Tibial artery (tissue), 4 donors: ENCODE measurements around the gene AQP5.

Experiments used
- DNase-seq, 2 donors: peaks; one replicate each; pipeline ENCODE4 v3.0.0-alpha.2; 2019
- H3K27ac ChIP-seq, 2 donors: fragments of 200-600 bp; sonication (generic) in 1 of 2; 1 replicate in 1 of 2; 2 replicates in 1 of 2; pipeline ENCODE4 v1.5.1; 2018 to 2019; ENCODE audit warnings: mild to moderate bottlenecking in 1 of 2
- H3K27me3 ChIP-seq, 2 donors: fragments of 200-600 bp; sonication (generic) in 1 of 2; one replicate each; pipeline versions ENCODE4 v1.5.1 to v1.6.0; 2016 to 2019
- H3K36me3 ChIP-seq, 3 donors: fragments of 200-600 bp; sonication (generic) in 2 of 3; one replicate each; pipeline ENCODE4 v1.5.1; 2016 to 2019; ENCODE audit warnings: mild to moderate bottlenecking in 2 of 3
- H3K4me1 ChIP-seq, 4 donors: fragments of 200-600 bp; sonication (generic) in 2 of 4; 1 replicate in 3 of 4; 2 replicates in 1 of 4; pipeline ENCODE4 v1.5.1; 2016 to 2019
- H3K4me3 ChIP-seq, 2 donors: fragments of 200-600 bp; sonication (generic) in 1 of 2; 1 replicate in 1 of 2; 2 replicates in 1 of 2; pipeline ENCODE4 v1.5.1; 2018 to 2019; ENCODE audit warnings: mild to moderate bottlenecking in 2 of 2
- H3K9me3 ChIP-seq, 3 donors: fragments of 200-600 bp; sonication (generic) in 1 of 3; one replicate each; pipeline ENCODE4 v1.5.1; 2016 to 2019
- intact Hi-C: fragments of 100-400 bp; cut with DNase I; formaldehyde crosslinking; loops from one replicate; pipeline ENCODE4 v1.15.0; 2023; ENCODE audit warnings: low total_unique reads
- TF ChIP-seq, protein P1 (sequence below), 2 experiments: fragments of 200-600 bp in 1 of 2; fragments of 450-650 bp in 1 of 2; IDR thresholded peaks; one replicate each; pipeline ENCODE4 v1.5.1; 2017 to 2019; ENCODE audit warnings: antibody characterized with exemption in 2 of 2, mild to moderate bottlenecking in 1 of 2, moderate library complexity in 1 of 2

The AQP5 gene

DNA sequence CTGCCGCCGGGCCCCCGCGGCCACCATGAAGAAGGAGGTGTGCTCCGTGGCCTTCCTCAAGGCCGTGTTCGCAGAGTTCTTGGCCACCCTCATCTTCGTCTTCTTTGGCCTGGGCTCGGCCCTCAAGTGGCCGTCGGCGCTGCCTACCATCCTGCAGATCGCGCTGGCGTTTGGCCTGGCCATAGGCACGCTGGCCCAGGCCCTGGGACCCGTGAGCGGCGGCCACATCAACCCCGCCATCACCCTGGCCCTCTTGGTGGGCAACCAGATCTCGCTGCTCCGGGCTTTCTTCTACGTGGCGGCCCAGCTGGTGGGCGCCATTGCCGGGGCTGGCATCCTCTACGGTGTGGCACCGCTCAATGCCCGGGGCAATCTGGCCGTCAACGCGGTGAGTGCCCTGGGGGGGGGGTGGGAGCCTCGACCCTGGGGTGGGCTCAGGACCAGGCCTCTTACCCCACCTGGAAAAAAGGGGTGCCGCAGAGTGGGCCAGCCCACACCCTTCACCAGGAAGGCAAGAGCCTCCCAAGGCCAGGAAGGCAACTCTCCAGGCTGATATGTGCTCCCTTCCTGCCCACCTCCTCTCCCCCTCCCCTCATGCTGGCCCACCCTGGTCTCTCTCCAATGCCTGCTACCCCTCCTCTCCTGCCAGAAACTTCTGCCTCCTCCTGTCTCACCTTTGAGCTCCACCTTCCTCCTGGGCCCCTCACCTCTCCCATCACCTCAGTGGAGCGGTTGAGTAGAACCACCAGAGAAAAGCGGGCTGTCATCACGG, 507 bp downstream of the AQP5 start:
- Histone ChIP-seq H3K27me3 (peaks cover 0 to 76% of the 10 kb centered on the region in 2 donors), H3K9me3 (no peaks in the 10 kb centered on the region), H3K27ac (no peak overlapping the region), H3K36me3 (no peaks in the 10 kb centered on the region), H3K4me1 (peaks cover 0 to 40% (median 18%) of the 10 kb centered on the region in 4 donors), H3K4me3 (no peak overlapping the region)
- no peak for DNase-seq
- TF ChIP-seq, protein P1, sequence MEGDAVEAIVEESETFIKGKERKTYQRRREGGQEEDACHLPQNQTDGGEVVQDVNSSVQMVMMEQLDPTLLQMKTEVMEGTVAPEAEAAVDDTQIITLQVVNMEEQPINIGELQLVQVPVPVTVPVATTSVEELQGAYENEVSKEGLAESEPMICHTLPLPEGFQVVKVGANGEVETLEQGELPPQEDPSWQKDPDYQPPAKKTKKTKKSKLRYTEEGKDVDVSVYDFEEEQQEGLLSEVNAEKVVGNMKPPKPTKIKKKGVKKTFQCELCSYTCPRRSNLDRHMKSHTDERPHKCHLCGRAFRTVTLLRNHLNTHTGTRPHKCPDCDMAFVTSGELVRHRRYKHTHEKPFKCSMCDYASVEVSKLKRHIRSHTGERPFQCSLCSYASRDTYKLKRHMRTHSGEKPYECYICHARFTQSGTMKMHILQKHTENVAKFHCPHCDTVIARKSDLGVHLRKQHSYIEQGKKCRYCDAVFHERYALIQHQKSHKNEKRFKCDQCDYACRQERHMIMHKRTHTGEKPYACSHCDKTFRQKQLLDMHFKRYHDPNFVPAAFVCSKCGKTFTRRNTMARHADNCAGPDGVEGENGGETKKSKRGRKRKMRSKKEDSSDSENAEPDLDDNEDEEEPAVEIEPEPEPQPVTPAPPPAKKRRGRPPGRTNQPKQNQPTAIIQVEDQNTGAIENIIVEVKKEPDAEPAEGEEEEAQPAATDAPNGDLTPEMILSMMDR (IDR thresholded peaks at IDR 0.05) = no peak
- intact Hi-C loops = no loop called here

DNA sequence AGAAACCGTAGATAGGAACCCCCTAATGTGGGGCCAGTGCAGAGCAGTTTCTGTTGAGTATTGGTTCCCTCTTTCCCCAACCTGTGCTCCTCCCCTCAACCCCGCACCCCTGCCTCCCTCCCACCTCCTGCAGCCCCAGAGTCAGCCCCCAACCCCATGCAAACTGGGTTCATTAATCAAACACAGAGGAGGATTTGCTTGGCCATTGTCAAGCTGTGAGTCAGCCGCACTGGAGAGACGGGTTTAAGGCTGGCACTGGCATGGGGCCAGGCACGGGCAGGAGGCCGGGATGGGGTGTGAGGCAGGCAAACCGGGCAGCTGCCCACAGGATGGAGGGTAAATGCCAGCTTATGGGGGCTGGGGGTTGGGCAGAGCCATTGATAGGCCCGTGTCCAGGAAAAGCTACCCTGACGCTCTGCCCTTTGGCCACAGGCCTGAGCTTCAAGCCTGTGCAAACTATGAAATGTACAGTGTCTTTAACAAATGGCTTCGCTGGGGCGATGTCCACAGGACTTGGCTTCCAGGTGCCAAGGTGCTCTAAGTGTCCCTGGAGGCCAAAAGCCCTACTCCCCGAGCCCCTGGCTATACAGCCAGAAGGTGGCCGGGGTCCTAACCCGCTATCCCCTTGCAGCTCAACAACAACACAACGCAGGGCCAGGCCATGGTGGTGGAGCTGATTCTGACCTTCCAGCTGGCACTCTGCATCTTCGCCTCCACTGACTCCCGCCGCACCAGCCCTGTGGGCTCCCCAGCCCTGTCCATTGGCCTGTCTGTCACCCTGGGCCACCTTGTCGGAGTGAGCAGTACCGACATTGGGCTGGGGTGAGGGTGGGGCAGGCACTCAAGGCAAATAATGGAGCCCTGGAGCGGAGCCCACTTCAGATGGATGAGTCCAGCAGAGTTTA, 1.4 kb downstream of the AQP5 start:
- intact Hi-C loops = no loop called here
- Histone ChIP-seq H3K36me3 (no peaks in the 10 kb centered on the region), H3K4me3 (no peak overlapping the region), H3K27me3 (peaks cover 0 to 76% of the 10 kb centered on the region in 2 donors), H3K9me3 (no peaks in the 10 kb centered on the region), H3K27ac (no peak overlapping the region), H3K4me1 (peaks cover 0 to 47% (median 24%) of the 10 kb centered on the region in 4 donors)
- DNase-seq = peak in 1 of 2 donors; percentile 74
- TF ChIP-seq, protein P1 (IDR thresholded peaks at IDR 0.05) = no peak

DNA sequence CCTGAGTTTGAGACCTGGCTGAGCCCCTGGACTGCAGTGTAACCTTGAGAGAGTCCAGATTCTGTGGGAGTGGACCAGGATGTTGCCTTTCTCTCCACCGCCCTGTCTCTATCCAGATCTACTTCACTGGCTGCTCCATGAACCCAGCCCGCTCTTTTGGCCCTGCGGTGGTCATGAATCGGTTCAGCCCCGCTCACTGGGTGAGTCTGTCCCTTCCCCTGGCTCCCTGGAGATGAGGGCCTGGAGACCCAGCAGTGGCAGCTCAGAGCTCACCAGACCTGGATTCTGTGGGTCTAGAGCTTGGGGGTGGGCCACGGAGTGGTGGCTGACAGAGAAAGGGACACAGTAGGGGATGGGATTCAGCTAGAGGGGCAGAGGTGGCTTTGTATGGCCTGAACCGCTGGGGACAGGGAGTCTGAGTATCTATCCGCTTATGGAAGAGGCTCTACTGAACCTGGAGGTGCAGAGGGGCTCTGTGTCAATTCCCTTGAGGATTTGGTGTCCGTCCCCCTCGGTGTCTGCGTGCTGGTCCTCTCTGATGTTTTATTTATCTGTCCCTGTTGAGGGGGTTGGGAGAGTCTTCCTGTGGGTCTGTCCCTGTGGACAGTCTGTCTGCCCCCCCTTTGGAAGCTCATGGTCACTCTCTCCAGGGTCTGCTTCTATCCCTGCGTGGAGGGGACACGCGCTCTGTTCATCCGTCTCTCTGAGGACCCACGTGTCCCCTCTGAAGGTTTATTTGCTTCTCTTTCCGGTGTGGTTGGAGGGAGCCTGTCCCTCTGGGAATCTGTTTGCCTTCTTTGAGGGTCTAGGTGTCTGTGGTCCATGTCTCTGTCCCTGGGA, 2.5 kb downstream of the AQP5 start:
- Histone ChIP-seq H3K4me3 (no peak overlapping the region), H3K27ac (no peak overlapping the region), H3K36me3 (no peaks in the 10 kb centered on the region), H3K27me3 (peaks cover 0 to 76% of the 10 kb centered on the region in 2 donors), H3K9me3 (no peaks in the 10 kb centered on the region), H3K4me1 (peaks cover 0 to 47% (median 24%) of the 10 kb centered on the region in 4 donors)
- no peak for DNase-seq
- TF ChIP-seq, protein P1 (IDR thresholded peaks at IDR 0.05) = no peak
- intact Hi-C loops = no loop called here

DNA sequence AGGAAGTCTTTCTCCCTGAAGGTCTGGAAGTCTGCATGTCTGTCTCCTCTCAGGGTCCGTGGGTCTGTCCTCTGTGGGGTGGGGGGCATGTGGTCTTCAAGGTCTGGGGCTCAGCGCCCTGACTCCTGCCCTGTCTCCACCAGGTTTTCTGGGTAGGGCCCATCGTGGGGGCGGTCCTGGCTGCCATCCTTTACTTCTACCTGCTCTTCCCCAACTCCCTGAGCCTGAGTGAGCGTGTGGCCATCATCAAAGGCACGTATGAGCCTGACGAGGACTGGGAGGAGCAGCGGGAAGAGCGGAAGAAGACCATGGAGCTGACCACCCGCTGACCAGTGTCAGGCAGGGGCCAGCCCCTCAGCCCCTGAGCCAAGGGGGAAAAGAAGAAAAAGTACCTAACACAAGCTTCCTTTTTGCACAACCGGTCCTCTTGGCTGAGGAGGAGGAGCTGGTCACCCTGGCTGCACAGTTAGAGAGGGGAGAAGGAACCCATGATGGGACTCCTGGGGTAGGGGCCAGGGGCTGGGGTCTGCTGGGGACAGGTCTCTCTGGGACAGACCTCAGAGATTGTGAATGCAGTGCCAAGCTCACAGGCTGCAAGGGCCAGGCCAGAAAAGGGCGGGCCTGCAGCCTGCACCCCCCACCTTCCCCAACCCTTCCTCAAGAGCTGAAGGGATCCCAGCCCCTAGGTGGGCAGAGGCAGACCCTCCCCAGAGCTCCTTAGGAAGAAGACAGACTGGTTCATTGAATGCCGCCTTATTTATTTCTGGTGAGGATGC, 3.4 kb downstream of the AQP5 start:
- intact Hi-C loops = loop anchor here (5.0 kb wide), 1 partner anchor 92 kb away; the partner anchor contains the start of gene ASIC1
- Histone ChIP-seq H3K27me3 (peaks cover 0 to 75% of the 10 kb centered on the region in 2 donors), H3K27ac (no peak overlapping the region)

More for the DNA sequence above, 3.4 kb downstream of the AQP5 start:
- peaks cover 0 to 40% (median 20%) of the 10 kb centered on the region in 4 donors for H3K4me1 ChIP-seq
- TF ChIP-seq, protein P1 (IDR thresholded peaks at IDR 0.05) = no peak
- H3K9me3 ChIP-seq = no peaks in the 10 kb centered on the region
- no peaks in the 10 kb centered on the region for H3K36me3 ChIP-seq
- no peak for DNase-seq
- H3K4me3 ChIP-seq = no peak overlapping the region
